ENCODE data around the gene RGS4. TPM values are rescaled to one million over a fixed set of nuclear protein-coding genes. Genes with fewer than 3 reads are reported as not detected.

The RGS4 gene
- total RNA-seq, 1 experiment from 2014 or later: not detected

GRCh38 chr1:163071405-163072255 lies 2.5 kb downstream of the RGS4 start:
- no peak overlapping the region for H3K27ac Mint-ChIP-seq
- no peaks in the 10 kb centered on the region for H3K79me2 ChIP-seq (ENCODE audit: insufficient read depth, low read length)

More at GRCh38 chr1:163071405-163072255, 2.5 kb downstream of the RGS4 start:
- Mint-ChIP-seq H3K27me3 (ENCODE audit: low read depth) (peaks cover 2% of the 10 kb centered on the region; the same call in 1 of the 2 replicates), H3K4me3 (no peak overlapping the region), H3K36me3 (ENCODE audit: insufficient read depth in 1 of 3, low read depth in 3 of 3) (no peaks in the 10 kb centered on the region), H3K9me3 (no peaks in the 10 kb centered on the region), H3K4me1 (peaks cover 12 to 13% of the 10 kb centered on the region in 2 experiments)
- Histone ChIP-seq H3K27me3 (ENCODE audit: insufficient read depth, low read length) (no peaks in the 10 kb centered on the region), H4K91ac (ENCODE audit: insufficient read length, low read depth, low read length) (no peak overlapping the region), H3K4me2 (ENCODE audit: insufficient read depth, insufficient read length, low read length) (no peak overlapping the region), H3K23me2 (ENCODE audit: insufficient read length, low read depth, low read length, poor library complexity, severe bottlenecking) (no peaks in the 10 kb centered on the region), H3T11ph (ENCODE audit: low read length) (no peak overlapping the region), H4K8ac (replicated peaks; ENCODE audit: insufficient read length, low read depth, low read length) (no peak overlapping the region), H3K27ac (ENCODE audit: insufficient read length, low read depth, low read length) (no peak overlapping the region), H4K20me1 (ENCODE audit: control insufficient read depth, insufficient read depth, insufficient read length) (no peaks in the 10 kb centered on the region), H2BK5ac (ENCODE audit: insufficient read length, low read length) (no peak overlapping the region), H2BK12ac (ENCODE audit: insufficient read length, low read depth, low read length) (no peak overlapping the region), H2BK15ac (ENCODE audit: low read depth, low read length) (no peak overlapping the region), H2AK5ac (ENCODE audit: insufficient read length, low read length) (no peak overlapping the region), H3K79me1 (ENCODE audit: insufficient read depth, low read depth, low read length, poor library complexity, severe bottlenecking) (no peaks in the 10 kb centered on the region), H3K4me1 (ENCODE audit: insufficient read depth, low read length) (no peaks in the 10 kb centered on the region), H3K56ac (ENCODE audit: insufficient read length, low read depth, low read length) (no peak overlapping the region), H3K18ac (ENCODE audit: insufficient read length, low read depth, low read length) (no peak overlapping the region), H3K14ac (ENCODE audit: insufficient read depth, low read length) (no peak overlapping the region), H4K5ac (ENCODE audit: insufficient read length, low read depth, low read length) (no peak overlapping the region), H2BK20ac (ENCODE audit: low read depth, low read length, poor library complexity, severe bottlenecking) (no peak overlapping the region), H3K23ac (ENCODE audit: insufficient read length, low read depth, low read length) (no peak overlapping the region), H3K9ac (ENCODE audit: extremely low read depth, insufficient read length, low read length) (no peak overlapping the region), H2BK120ac (ENCODE audit: low read depth, low read length, poor library complexity, severe bottlenecking) (no peak overlapping the region), H3K4ac (ENCODE audit: low read depth, low read length) (no peak overlapping the region), H3K9me3 (ENCODE audit: control insufficient read depth, low read depth, low read length) (no peaks in the 10 kb centered on the region), H2AFZ (ENCODE audit: low read length) (peak overlapping the region; percentile 81)
- WGBS (ENCODE audit: extremely low coverage, insufficient read length, low lambda C conversion rate): no CpG with 5 or more reads among the region's 6 CpGs
- TF ChIP-seq CTCF (conservative IDR thresholded peaks at IDR 0.05): peak; percentile 80
- peak; percentile 67 for DNase-seq
